ENCODE measurements around the gene CSNK1E. TPM values are rescaled to one million over a fixed set of nuclear protein-coding genes. Genes with fewer than 3 reads are reported as not detected.

CSNK1E gene
- polyA plus RNA-seq, 1 donor (not counting 4 experiments of a cell fraction or from before 2014, with no cell fraction given): 168 TPM

GRCh38 chr22:38316364-38317121 lies 690 bp downstream of the CSNK1E start:
- no peak for FAIRE-seq
- Histone ChIP-seq H3K4me2 (ENCODE audit: control insufficient read depth, extremely low read depth, insufficient read depth, low read depth, low read length) (peak overlapping the region; percentile 98), H3K9me3 (ENCODE audit: control insufficient read depth, low read depth, low read length) (no peaks in the 10 kb centered on the region), H3K4me3 (ENCODE audit: control insufficient read depth in 2 of 3, extremely low read depth in 1 of 3, insufficient read depth in 2 of 3, low read depth in 1 of 3, low read length in 3 of 3) (peak overlapping the region; percentile 74 to 100 (median 90)), H3K9ac (ENCODE audit: control insufficient read depth, extremely low read depth, insufficient read depth, low read length) (peak overlapping the region; percentile 99), H4K20me1 (ENCODE audit: control insufficient read depth, extremely low read depth, insufficient read depth, low read length) (peaks cover 26% of the 10 kb centered on the region), H3K9me1 (ENCODE audit: control insufficient read depth, extremely low read depth, insufficient read depth, low read length) (peaks cover 5% of the 10 kb centered on the region), H3K79me2 (ENCODE audit: control insufficient read depth, insufficient read depth, low read length) (peaks cover 55% of the 10 kb centered on the region), H3K27me3 (ENCODE audit: control insufficient read depth, extremely low read depth, insufficient read depth, low read length) (no peaks in the 10 kb centered on the region), H2AFZ (ENCODE audit: control insufficient read depth, low read length) (no peak overlapping the region), H3K4me1 (ENCODE audit: control insufficient read depth, extremely low read depth, insufficient read depth, low read length) (peaks cover 63% of the 10 kb centered on the region), H3K27ac (ENCODE audit: control insufficient read depth, insufficient read depth, low read length) (peak overlapping the region; percentile 96), H3K36me3 (ENCODE audit: control insufficient read depth in 2 of 2, extremely low read depth in 1 of 2, insufficient read depth in 2 of 2, low read length in 2 of 2) (peaks cover under 1 to 31% of the 10 kb centered on the region in 2 experiments)
- DNase-seq (ENCODE audit: low read depth, low spot score): no peak
- dilution Hi-C loops (cut with MboI; ENCODE audit: extremely low pct_ligation_motif_present, low sequenced_read_pairs): no loop called here
- TF ChIP-seq EZH2 (IDR thresholded peaks at IDR 0.05; ENCODE audit: low read length): no peak
- TF ChIP-seq CTCF (optimal IDR thresholded peaks at IDR 0.05 in 1 of 3, IDR thresholded peaks at IDR 0.05 in 1 of 3, conservative IDR thresholded peaks at IDR 0.05 in 1 of 3; ENCODE audit: extremely low read depth in 1 of 3, insufficient read depth in 2 of 3, low read length in 3 of 3): no peak

- dilution Hi-C loops (cut with MboI; ENCODE audit: extremely low pct_ligation_motif_present, low sequenced_read_pairs): no loop called here
- H3K4me2 ChIP-seq (ENCODE audit: control insufficient read depth, extremely low read depth, insufficient read depth, low read depth, low read length): peak overlapping the region; percentile 98
- FAIRE-seq: no peak
Observed at GRCh38 chr22:38315823-38316363, 1.3 kb downstream of the CSNK1E start.

More at GRCh38 chr22:38315823-38316363, 1.3 kb downstream of the CSNK1E start:
- Histone ChIP-seq H3K4me3 (ENCODE audit: control insufficient read depth in 2 of 3, extremely low read depth in 1 of 3, insufficient read depth in 2 of 3, low read depth in 1 of 3, low read length in 3 of 3) (peak overlapping the region; percentile 74 to 100 (median 90)), H4K20me1 (ENCODE audit: control insufficient read depth, extremely low read depth, insufficient read depth, low read length) (peaks cover 30% of the 10 kb centered on the region), H3K79me2 (ENCODE audit: control insufficient read depth, insufficient read depth, low read length) (peaks cover 61% of the 10 kb centered on the region), H3K9ac (ENCODE audit: control insufficient read depth, extremely low read depth, insufficient read depth, low read length) (peak overlapping the region; percentile 99), H3K27me3 (ENCODE audit: control insufficient read depth, extremely low read depth, insufficient read depth, low read length) (no peaks in the 10 kb centered on the region), H3K9me1 (ENCODE audit: control insufficient read depth, extremely low read depth, insufficient read depth, low read length) (peaks cover 5% of the 10 kb centered on the region), H2AFZ (ENCODE audit: control insufficient read depth, low read length) (no peak overlapping the region), H3K9me3 (ENCODE audit: control insufficient read depth, low read depth, low read length) (no peaks in the 10 kb centered on the region), H3K4me1 (ENCODE audit: control insufficient read depth, extremely low read depth, insufficient read depth, low read length) (peaks cover 68% of the 10 kb centered on the region), H3K27ac (ENCODE audit: control insufficient read depth, insufficient read depth, low read length) (peak overlapping the region; percentile 96), H3K36me3 (ENCODE audit: control insufficient read depth in 2 of 2, extremely low read depth in 1 of 2, insufficient read depth in 2 of 2, low read length in 2 of 2) (peaks cover 6 to 38% of the 10 kb centered on the region in 2 experiments)
- no peak for DNase-seq (ENCODE audit: low read depth, low spot score)
- TF ChIP-seq EZH2 (IDR thresholded peaks at IDR 0.05; ENCODE audit: low read length) (no peak), CTCF (optimal IDR thresholded peaks at IDR 0.05 in 1 of 3, IDR thresholded peaks at IDR 0.05 in 1 of 3, conservative IDR thresholded peaks at IDR 0.05 in 1 of 3; ENCODE audit: extremely low read depth in 1 of 3, insufficient read depth in 2 of 3, low read length in 3 of 3) (no peak)
